ENCODE measurements around the gene EXOC1.

EXOC1 gene

GRCh38 chr4:55941881-55942396, 88.5 kb downstream of the EXOC1 start:
- no peak for TF ChIP-seq CTCF (IDR thresholded peaks at IDR 0.05; ENCODE audit: control insufficient read depth, extremely low read depth, insufficient read depth)
- H3K4me3 ChIP-seq (ENCODE audit: low read depth, low read length) = no peak overlapping the region
- DNase-seq (ENCODE audit: low read depth) = no peak

- no peak for DNase-seq (ENCODE audit: low read depth)
- no peak overlapping the region for H3K4me3 ChIP-seq (ENCODE audit: low read depth, low read length)
- TF ChIP-seq CTCF (IDR thresholded peaks at IDR 0.05; ENCODE audit: control insufficient read depth, extremely low read depth, insufficient read depth) = no peak
These were observed 93.9 kb downstream of the EXOC1 start for GRCh38 chr4:55947254-55947882.

- DNase-seq (ENCODE audit: low read depth) = no peak
- H3K4me3 ChIP-seq (ENCODE audit: low read depth, low read length) = peak overlapping the region; percentile 58
- TF ChIP-seq CTCF (IDR thresholded peaks at IDR 0.05; ENCODE audit: control insufficient read depth, extremely low read depth, insufficient read depth) = no peak
These were observed 94.7 kb downstream of the EXOC1 start for GRCh38 chr4:55947912-55948725.

- peak; percentile 69 for DNase-seq (ENCODE audit: low read depth)
- peak; percentile 95 for TF ChIP-seq CTCF (IDR thresholded peaks at IDR 0.05; ENCODE audit: control insufficient read depth, extremely low read depth, insufficient read depth)
- peak within 1 kb of the TSS; percentile 58 for H3K4me3 ChIP-seq (ENCODE audit: low read depth, low read length)
These were observed 95.5 kb downstream of the EXOC1 start, which contains the start of gene CEP135 for GRCh38 chr4:55948726-55949481. CEP135 (plus strand) TSS chr4:55948945; CDS start chr4:55952131, 3,186 bp downstream.

- no peak for DNase-seq (ENCODE audit: low read depth)
- peak overlapping the region; percentile 58 for H3K4me3 ChIP-seq (ENCODE audit: low read depth, low read length)
- no peak for TF ChIP-seq CTCF (IDR thresholded peaks at IDR 0.05; ENCODE audit: control insufficient read depth, extremely low read depth, insufficient read depth)
These were observed 96.0 kb downstream of the EXOC1 start for GRCh38 chr4:55949482-55949802.

- no peak overlapping the region for H3K4me3 ChIP-seq (ENCODE audit: low read depth, low read length)
- no peak for TF ChIP-seq CTCF (IDR thresholded peaks at IDR 0.05; ENCODE audit: control insufficient read depth, extremely low read depth, insufficient read depth)
- no peak for DNase-seq (ENCODE audit: low read depth)
These were observed 97.9 kb downstream of the EXOC1 start for GRCh38 chr4:55951191-55951922.

Data from LNCaP clone FGC (cell line).